ENCODE data around the gene MXRA8.
A peak's percentile ranks its signal among the peaks of the same experiment; 100 is the strongest.

MXRA8 gene

DNA sequence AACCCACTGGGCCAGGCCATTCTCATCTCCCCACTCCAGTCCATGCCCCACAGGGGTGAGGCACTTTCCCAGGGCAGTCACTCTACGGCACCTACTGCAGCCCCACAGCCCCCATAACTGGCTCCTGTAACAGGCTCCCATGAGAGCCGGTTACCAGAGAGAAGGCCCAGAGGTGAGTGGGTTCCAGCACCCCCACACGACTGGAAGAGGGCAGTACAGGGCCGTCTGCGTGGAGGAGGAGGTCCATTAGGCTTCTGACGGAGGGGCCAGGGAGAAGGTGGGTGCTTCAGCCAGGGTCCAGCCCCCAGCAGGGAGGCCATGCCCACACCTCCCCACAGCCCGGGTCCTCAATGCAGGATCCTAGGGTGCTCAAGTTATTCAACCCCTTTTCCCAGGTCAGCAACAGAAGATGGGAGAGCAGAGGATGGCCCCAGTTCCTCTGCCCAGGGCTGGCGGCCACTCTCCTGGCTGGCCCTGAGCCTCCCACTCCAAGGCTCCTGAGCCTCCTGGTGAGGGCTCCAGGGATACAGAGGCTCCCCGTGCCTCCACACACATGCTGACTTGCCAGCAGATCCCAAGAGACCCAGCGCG is 52.2 kb downstream of the MXRA8 start:
- DNase-seq = no peak

DNA sequence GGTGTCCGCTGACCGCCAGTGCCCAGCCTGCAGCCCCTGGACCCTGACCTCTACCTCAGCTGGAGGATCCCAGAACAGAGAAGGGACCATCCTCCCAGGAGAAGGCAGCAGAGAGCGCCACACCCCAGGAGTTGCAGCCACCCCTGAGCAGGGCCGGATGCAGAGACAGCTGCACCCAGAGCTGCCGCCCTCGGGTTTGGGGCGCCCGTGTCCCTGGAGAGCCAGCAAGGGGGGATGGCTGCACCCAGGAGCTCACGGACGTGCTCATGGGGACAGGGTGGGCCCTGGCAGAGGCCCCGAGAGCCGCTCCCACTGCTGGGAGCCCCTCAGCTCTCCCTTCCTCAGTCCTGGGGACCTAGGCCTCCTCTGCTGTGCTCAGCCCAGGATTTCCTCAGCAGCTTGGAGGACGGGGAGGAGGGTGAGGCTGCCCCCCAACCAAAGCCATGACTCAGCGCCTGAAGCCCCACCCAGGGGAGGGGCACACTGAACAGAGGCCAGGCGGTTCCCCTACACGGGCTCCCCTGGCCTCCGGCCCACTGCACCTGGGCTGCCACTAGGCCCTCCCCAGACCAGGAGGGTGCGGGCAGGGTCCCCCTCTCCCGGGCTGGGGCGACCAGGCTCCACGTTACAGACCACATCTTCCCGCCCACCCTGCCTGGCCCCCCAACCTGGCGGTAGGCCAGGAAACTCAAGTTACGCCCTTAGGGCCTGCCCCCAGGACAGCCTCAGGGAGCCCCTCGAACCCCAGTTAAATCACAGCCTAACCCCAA is 52.9 kb downstream of the MXRA8 start:
- peak; percentile 64 for DNase-seq

DNA sequence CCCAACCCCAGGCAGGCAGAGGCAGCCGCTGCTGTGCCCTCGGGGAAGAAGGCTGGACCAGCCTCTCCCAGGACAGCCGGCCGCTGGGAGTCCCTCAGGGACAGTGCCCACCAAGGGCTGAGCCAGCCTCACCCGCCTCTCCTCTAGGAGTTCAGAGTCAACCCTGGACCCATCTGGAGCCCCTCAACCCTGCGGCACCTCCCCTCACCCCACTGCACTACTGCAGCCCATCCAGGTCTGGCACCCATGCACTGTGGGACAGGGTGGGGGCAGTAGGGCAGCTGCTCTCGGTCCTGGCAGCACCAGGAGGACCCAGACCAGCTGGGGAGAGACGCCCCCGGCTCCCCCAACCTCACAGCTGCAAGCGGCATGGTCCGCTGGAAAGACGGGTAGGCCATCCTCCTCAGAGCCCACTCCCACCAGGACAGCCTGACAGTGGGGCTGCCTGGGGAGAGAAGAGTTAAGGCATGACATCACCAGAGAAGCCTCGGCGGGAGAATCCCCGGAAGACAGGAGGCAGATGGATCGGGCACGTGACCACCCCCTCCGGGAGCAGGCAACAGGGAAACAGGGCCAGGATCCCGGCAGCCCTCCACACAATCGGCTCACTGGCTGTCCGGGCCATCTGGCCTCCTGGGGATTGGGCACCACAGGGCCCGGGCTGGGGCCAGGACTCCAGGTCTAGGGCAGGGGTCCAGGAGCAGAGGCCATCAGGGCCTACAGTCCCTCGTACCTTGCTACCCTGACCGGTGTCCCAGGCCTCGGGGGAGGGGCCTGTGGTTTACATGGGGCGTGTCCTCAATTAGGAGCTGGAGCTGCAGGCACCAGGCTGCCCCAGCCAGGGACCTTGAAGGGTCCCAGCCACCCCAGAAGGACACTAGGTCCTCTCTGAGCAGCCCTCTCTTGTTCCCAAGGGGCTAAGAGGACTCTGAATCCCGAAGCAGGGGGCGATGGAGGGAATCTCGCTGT is 53.7 kb downstream of the MXRA8 start:
- no peak for DNase-seq

DNA sequence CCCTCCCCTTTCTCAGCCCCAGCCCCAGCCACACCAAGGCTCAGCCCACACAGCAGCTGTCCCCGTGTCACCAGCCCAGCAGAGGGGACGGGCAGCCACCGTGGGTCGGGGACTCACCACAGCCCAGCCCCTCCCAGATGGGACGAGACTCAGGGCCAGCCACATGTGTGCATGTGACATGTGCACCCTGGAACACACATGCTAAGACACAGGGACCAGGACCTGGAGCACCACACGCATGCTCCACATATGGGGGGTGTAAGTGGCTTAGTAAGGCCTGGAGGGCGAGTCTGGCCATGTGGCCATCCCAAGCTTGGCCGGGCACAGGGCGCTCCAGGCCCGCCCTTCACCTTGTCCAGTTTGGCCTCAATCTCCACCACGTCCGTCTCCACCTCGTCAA is 54.6 kb downstream of the MXRA8 start:
- no peak for DNase-seq

DNA sequence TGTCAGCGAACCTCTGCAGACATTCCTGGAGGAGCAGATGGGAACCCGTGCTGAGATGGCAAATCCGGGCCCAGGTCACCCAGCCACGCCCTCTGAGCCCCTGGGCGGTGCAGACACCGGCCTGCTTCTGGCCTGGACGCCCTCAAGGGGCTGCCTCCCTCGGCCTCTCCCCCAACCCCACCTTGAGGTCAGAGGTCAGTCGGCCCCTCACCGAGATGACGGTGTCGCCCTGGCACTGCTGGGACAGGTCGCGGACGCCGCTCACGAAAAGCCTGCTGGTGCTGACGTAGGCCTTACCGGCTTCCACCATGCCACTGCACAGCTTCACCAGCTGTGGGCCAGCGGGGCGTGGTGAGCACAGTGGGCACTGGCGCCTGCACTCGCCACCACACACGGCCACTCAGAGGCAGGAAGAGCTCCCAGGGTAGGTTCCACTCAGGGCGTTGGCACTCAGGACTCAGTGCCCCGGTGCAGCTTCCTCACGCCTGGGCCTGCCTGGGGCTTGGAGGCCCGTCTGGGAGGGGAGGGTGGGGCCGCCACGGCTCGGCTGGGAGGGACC is 55.3 kb downstream of the MXRA8 start:
- DNase-seq = no peak
